ENCODE measurements around the gene INTS3.
"Not testable (repeated sequence)": the region's sequence is repeated elsewhere in the genome, so short reads cannot be mapped to it uniquely, and the experiment has no call there.

Gene INTS3

GRCh38 chr1:153699768-153700167 lies 28.1 kb upstream of the INTS3 start:
- no peak for DNase-seq

- DNase-seq = no peak
Observed at GRCh38 chr1:153705484-153705883, 22.4 kb upstream of the INTS3 start.

- DNase-seq = no peak
Observed at GRCh38 chr1:153711026-153711425, 16.8 kb upstream of the INTS3 start.

- DNase-seq = not testable (repeated sequence)
Observed at GRCh38 chr1:153716211-153716610, 11.6 kb upstream of the INTS3 start.

GRCh38 chr1:153717330-153717729 lies 10.5 kb upstream of the INTS3 start:
- no peak for DNase-seq

GRCh38 chr1:153723687-153724086 lies 4.2 kb upstream of the INTS3 start:
- no peak for DNase-seq

- DNase-seq = not testable (repeated sequence)
Observed at GRCh38 chr1:153724634-153725033, 3.2 kb upstream of the INTS3 start.

GRCh38 chr1:153728305-153729066 lies 636 bp downstream of the INTS3 start:
- DNase-seq = peak in 1 of 2 donors; percentile 29

- no peak for DNase-seq
Observed at GRCh38 chr1:153730468-153730988, 2.7 kb downstream of the INTS3 start.

- no peak for DNase-seq
Observed at GRCh38 chr1:153733970-153734369, 6.1 kb downstream of the INTS3 start.

GRCh38 chr1:153734396-153735089 lies 6.7 kb downstream of the INTS3 start:
- peak; percentile 58 to 75 for DNase-seq

- no peak for DNase-seq
Observed at GRCh38 chr1:153735090-153735420, 7.2 kb downstream of the INTS3 start.

GRCh38 chr1:153741986-153742385 lies 14.1 kb downstream of the INTS3 start:
- no peak for DNase-seq

GRCh38 chr1:153742411-153743142 lies 14.7 kb downstream of the INTS3 start:
- DNase-seq = peak; percentile 47 to 65

GRCh38 chr1:153745417-153745816 lies 17.6 kb downstream of the INTS3 start:
- no peak for DNase-seq

GRCh38 chr1:153746174-153746573 lies 18.3 kb downstream of the INTS3 start:
- no peak for DNase-seq

- DNase-seq = no peak
Observed at GRCh38 chr1:153748903-153749302, 21.1 kb downstream of the INTS3 start.

- DNase-seq = peak; percentile 89 to 93
Observed at GRCh38 chr1:153749408-153750005, 21.7 kb downstream of the INTS3 start.

GRCh38 chr1:153750026-153750995 lies 22.5 kb downstream of the INTS3 start:
- DNase-seq = no peak

GRCh38 chr1:153752072-153752471 lies 24.2 kb downstream of the INTS3 start:
- no peak for DNase-seq

GRCh38 chr1:153752571-153753195 lies 24.8 kb downstream of the INTS3 start:
- DNase-seq = no peak

Measured in inflammatory macrophage (primary cell).